ENCODE measurements around the gene IL19. TPM values are rescaled to one million over a fixed set of nuclear protein-coding genes. Genes with fewer than 3 reads are reported as not detected.

IL19 gene
- total RNA-seq, 1 experiment from 2014 or later, result not detected

- Histone ChIP-seq H3K9me3 (ENCODE audit: control insufficient read depth, low read depth, low read length) (no peaks in the 10 kb centered on the region), H4K5ac (ENCODE audit: insufficient read length, low read depth, low read length) (no peak overlapping the region), H4K8ac (replicated peaks; ENCODE audit: insufficient read length, low read depth, low read length) (no peak overlapping the region), H4K91ac (ENCODE audit: insufficient read length, low read depth, low read length) (no peak overlapping the region), H3K4ac (ENCODE audit: low read depth, low read length) (no peak overlapping the region), H2BK12ac (ENCODE audit: insufficient read length, low read depth, low read length) (no peak overlapping the region), H2BK15ac (ENCODE audit: low read depth, low read length) (no peak overlapping the region), H4K20me1 (ENCODE audit: control insufficient read depth, insufficient read depth, insufficient read length) (no peaks in the 10 kb centered on the region), H3T11ph (ENCODE audit: low read length) (no peak overlapping the region), H2AFZ (ENCODE audit: low read length) (no peak overlapping the region), H3K18ac (ENCODE audit: insufficient read length, low read depth, low read length) (no peak overlapping the region), H3K79me1 (ENCODE audit: insufficient read depth, low read depth, low read length, poor library complexity, severe bottlenecking) (no peaks in the 10 kb centered on the region), H2AK5ac (ENCODE audit: insufficient read length, low read length) (no peak overlapping the region), H3K79me2 (ENCODE audit: insufficient read depth, low read length) (no peaks in the 10 kb centered on the region), H3K56ac (ENCODE audit: insufficient read length, low read depth, low read length) (no peak overlapping the region), H3K27me3 (ENCODE audit: insufficient read depth, low read length) (no peaks in the 10 kb centered on the region), H2BK5ac (ENCODE audit: insufficient read length, low read length) (no peak overlapping the region), H3K4me1 (ENCODE audit: insufficient read depth, low read length) (peaks cover 2% of the 10 kb centered on the region; the same call in 1 of the 2 replicates), H3K4me2 (ENCODE audit: insufficient read depth, insufficient read length, low read length) (no peak overlapping the region), H3K14ac (ENCODE audit: insufficient read depth, low read length) (no peak overlapping the region), H2BK20ac (ENCODE audit: low read depth, low read length, poor library complexity, severe bottlenecking) (no peak overlapping the region), H3K23ac (ENCODE audit: insufficient read length, low read depth, low read length) (no peak overlapping the region), H2BK120ac (ENCODE audit: low read depth, low read length, poor library complexity, severe bottlenecking) (no peak overlapping the region), H3K9ac (ENCODE audit: extremely low read depth, insufficient read length, low read length) (no peak overlapping the region), H3K27ac (ENCODE audit: insufficient read length, low read depth, low read length) (no peak overlapping the region), H3K23me2 (ENCODE audit: insufficient read length, low read depth, low read length, poor library complexity, severe bottlenecking) (no peaks in the 10 kb centered on the region)
- WGBS (ENCODE audit: extremely low coverage, insufficient read length, low lambda C conversion rate), result no CpG with 5 or more reads among the region's 14 CpGs
- Mint-ChIP-seq H3K4me3 (no peak overlapping the region), H3K4me1 (peaks cover 9 to 11% of the 10 kb centered on the region in 2 experiments), H3K36me3 (ENCODE audit: insufficient read depth in 1 of 3, low read depth in 3 of 3) (peaks cover 2 to 14% (median 9%) of the 10 kb centered on the region in 3 experiments; a peak in 5 of 7 replicates), H3K27ac (no peak overlapping the region; a peak in 2 of 7 replicates), H3K27me3 (ENCODE audit: low read depth) (no peaks in the 10 kb centered on the region; the same call in 1 of the 2 replicates), H3K9me3 (no peaks in the 10 kb centered on the region)
- no peak for TF ChIP-seq CTCF (conservative IDR thresholded peaks at IDR 0.05)
- DNase-seq, result no peak
These were observed 33.5 kb upstream of the IL19 start for GRCh38 chr1:206736878-206737728.

Measured in H9 (cell line).